HUDEP-2 (cell line): ENCODE results near the gene NR3C1.

ENCODE experiments used
- DNase-seq, 76 experiments: peaks; one replicate each; lab custom pipeline; 2025; ENCODE audit not compliant: unreplicated experiment in 76 of 76; lab: John Stamatoyannopoulos, UW

Gene NR3C1

GRCh38 chr5:143399616-143400540, 3.6 kb downstream of the NR3C1 start:
- no peak for DNase-seq

GRCh38 chr5:143398451-143399237, 4.8 kb downstream of the NR3C1 start:
- DNase-seq = no peak

GRCh38 chr5:143398053-143398355, 5.5 kb downstream of the NR3C1 start:
- DNase-seq = no peak

- DNase-seq = no peak
These were observed 6.0 kb downstream of the NR3C1 start for GRCh38 chr5:143397302-143398052.

- DNase-seq = no peak
These were observed 7.0 kb downstream of the NR3C1 start for GRCh38 chr5:143396353-143396940.

- DNase-seq = no peak
These were observed 7.7 kb downstream of the NR3C1 start for GRCh38 chr5:143395638-143396352.

GRCh38 chr5:143393524-143393923, 10.0 kb downstream of the NR3C1 start:
- no peak for DNase-seq

- no peak for DNase-seq
These were observed 12.5 kb downstream of the NR3C1 start for GRCh38 chr5:143390941-143391340.

GRCh38 chr5:143390258-143390657, 13.2 kb downstream of the NR3C1 start:
- DNase-seq = no peak

GRCh38 chr5:143386725-143387124, 16.8 kb downstream of the NR3C1 start:
- no peak for DNase-seq

GRCh38 chr5:143384865-143385657, 18.4 kb downstream of the NR3C1 start:
- DNase-seq = no peak

- DNase-seq = no peak
These were observed 19.5 kb downstream of the NR3C1 start for GRCh38 chr5:143383988-143384387.

GRCh38 chr5:143379606-143380005, 23.9 kb downstream of the NR3C1 start:
- peak in 23 of 76 experiments; percentile 1 to 55 (median 17) for DNase-seq

- DNase-seq = no peak
These were observed 26.3 kb downstream of the NR3C1 start for GRCh38 chr5:143376911-143377813.

- DNase-seq = no peak
These were observed 27.2 kb downstream of the NR3C1 start for GRCh38 chr5:143376195-143376779.

GRCh38 chr5:143374496-143375217, 28.8 kb downstream of the NR3C1 start:
- no peak for DNase-seq

- DNase-seq = no peak
These were observed 30.4 kb downstream of the NR3C1 start for GRCh38 chr5:143373076-143373475.
